ENCODE measurements around the gene LGI2. TPM values are rescaled to one million over a fixed set of nuclear protein-coding genes. Genes with fewer than 3 reads are reported as not detected.

LGI2 gene
- total RNA-seq, 4 donors from 2014 or later = 0.05 to 0.31 (median 0.19) TPM

- H3K27me3 ChIP-seq = no peaks in the 10 kb centered on the region
- DNase-seq (no peak), ATAC-seq (no peak)
- TF ChIP-seq POLR2A (IDR thresholded peaks at IDR 0.05) = no peak
- TF ChIP-seq CTCF (IDR thresholded peaks at IDR 0.05 in 4 of 5, conservative IDR thresholded peaks at IDR 0.05 in 1 of 5) = no peak
- H3K9me3 ChIP-seq = no peaks in the 10 kb centered on the region
- no peaks in the 10 kb centered on the region for H3K4me1 ChIP-seq
- no peak overlapping the region for H3K27ac ChIP-seq
- no peaks in the 10 kb centered on the region for H3K36me3 ChIP-seq
- no peak overlapping the region for H3K4me3 ChIP-seq
- in situ Hi-C loops (cut with MboI; ENCODE audit: low sequenced_read_pairs in 4 of 4) (no loop called here), intact Hi-C loops (cut with DNase I; ENCODE audit: low total_unique reads) (no loop called here)
Observed at GRCh38 chr4:24965627-24966026, 65.1 kb downstream of the LGI2 start.

GRCh38 chr4:24963277-24963676 is 67.5 kb downstream of the LGI2 start:
- H3K27me3 ChIP-seq = no peaks in the 10 kb centered on the region
- H3K4me1 ChIP-seq = no peaks in the 10 kb centered on the region
- H3K36me3 ChIP-seq = no peaks in the 10 kb centered on the region
- no peak overlapping the region for H3K27ac ChIP-seq
- TF ChIP-seq POLR2A (IDR thresholded peaks at IDR 0.05) (no peak), CTCF (IDR thresholded peaks at IDR 0.05 in 4 of 5, conservative IDR thresholded peaks at IDR 0.05 in 1 of 5) (no peak)
- H3K9me3 ChIP-seq = no peaks in the 10 kb centered on the region
- DNase-seq (no peak), ATAC-seq (no peak)
- no peak overlapping the region for H3K4me3 ChIP-seq
- in situ Hi-C loops (cut with MboI; ENCODE audit: low sequenced_read_pairs in 4 of 4) (no loop called here), intact Hi-C loops (cut with DNase I; ENCODE audit: low total_unique reads) (no loop called here)

- in situ Hi-C loops (cut with MboI; ENCODE audit: low sequenced_read_pairs in 4 of 4) (no loop called here), intact Hi-C loops (cut with DNase I; ENCODE audit: low total_unique reads) (no loop called here)
- Histone ChIP-seq H3K27ac (no peak overlapping the region), H3K27me3 (no peaks in the 10 kb centered on the region), H3K4me3 (no peak overlapping the region), H3K36me3 (no peaks in the 10 kb centered on the region), H3K4me1 (no peaks in the 10 kb centered on the region), H3K9me3 (no peaks in the 10 kb centered on the region)
- ATAC-seq = no peak
- no peak for TF ChIP-seq POLR2A (IDR thresholded peaks at IDR 0.05)
- TF ChIP-seq CTCF (IDR thresholded peaks at IDR 0.05 in 4 of 5, conservative IDR thresholded peaks at IDR 0.05 in 1 of 5) = no peak
- no peak for DNase-seq
Observed at GRCh38 chr4:24957886-24958285, 72.9 kb downstream of the LGI2 start.

- no peak for TF ChIP-seq CTCF (IDR thresholded peaks at IDR 0.05 in 4 of 5, conservative IDR thresholded peaks at IDR 0.05 in 1 of 5)
- H3K9me3 ChIP-seq = no peaks in the 10 kb centered on the region
- no peaks in the 10 kb centered on the region for H3K36me3 ChIP-seq
- H3K27ac ChIP-seq = no peak overlapping the region
- DNase-seq = no peak
- H3K27me3 ChIP-seq = no peaks in the 10 kb centered on the region
- ATAC-seq = no peak
- no peaks in the 10 kb centered on the region for H3K4me1 ChIP-seq
- no peak overlapping the region for H3K4me3 ChIP-seq
- in situ Hi-C loops (cut with MboI; ENCODE audit: low sequenced_read_pairs in 4 of 4) (no loop called here), intact Hi-C loops (cut with DNase I; ENCODE audit: low total_unique reads) (no loop called here)
Observed at GRCh38 chr4:24956763-24957162, 74.0 kb downstream of the LGI2 start.

- in situ Hi-C loops (cut with MboI; ENCODE audit: low sequenced_read_pairs in 4 of 4) (no loop called here), intact Hi-C loops (cut with DNase I; ENCODE audit: low total_unique reads) (no loop called here)
- DNase-seq = no peak
- no peak for ATAC-seq
- no peaks in the 10 kb centered on the region for H3K36me3 ChIP-seq
- H3K27ac ChIP-seq = no peak overlapping the region
- H3K9me3 ChIP-seq = no peaks in the 10 kb centered on the region
- H3K4me1 ChIP-seq = no peaks in the 10 kb centered on the region
- no peak overlapping the region for H3K4me3 ChIP-seq
- TF ChIP-seq CTCF (IDR thresholded peaks at IDR 0.05 in 4 of 5, conservative IDR thresholded peaks at IDR 0.05 in 1 of 5) = no peak
- no peak for TF ChIP-seq POLR2A (IDR thresholded peaks at IDR 0.05)
- H3K27me3 ChIP-seq = no peaks in the 10 kb centered on the region
Observed at GRCh38 chr4:24956091-24956490, 74.7 kb downstream of the LGI2 start.

Data from gastrocnemius medialis (tissue), 4 donors.